Fibroblast of lung (primary cell): ENCODE measurements around the gene MRPS12. TPM values are rescaled to one million over a fixed set of nuclear protein-coding genes. Genes with fewer than 3 reads are reported as not detected.

Experiments used
- DNase-seq, 2 donors: peaks; one replicate each; pipeline versions ENCODE4 v3.0.0 to v3.0.0-alpha.2; 2010; ENCODE audit warnings: low read depth in 2 of 2
- H2AFZ ChIP-seq: 2 replicates; pipeline ENCODE4 v1.5.1; 2012; ENCODE audit warnings: low read length, control low read depth, inconsistent platforms
- H3K27ac ChIP-seq: 2 replicates; pipeline ENCODE4 v1.5.1; 2011; ENCODE audit warnings: low read length, control low read depth; ENCODE audit not compliant: insufficient read depth
- H3K27me3 ChIP-seq: 2 replicates; pipeline ENCODE4 v1.5.1; 2011; ENCODE audit warnings: mild to moderate bottlenecking, low read length; ENCODE audit not compliant: control insufficient read depth, insufficient read depth
- H3K36me3 ChIP-seq: 2 replicates; pipeline ENCODE4 v1.5.1; 2011; ENCODE audit warnings: low read length; ENCODE audit not compliant: control insufficient read depth, insufficient read depth
- H3K4me1 ChIP-seq: 2 replicates; pipeline ENCODE4 v1.5.1; 2011; ENCODE audit warnings: low read length; ENCODE audit not compliant: control insufficient read depth, insufficient read depth; ENCODE audit errors: extremely low read depth
- H3K4me2 ChIP-seq: 2 replicates; pipeline ENCODE4 v1.5.1; 2011; ENCODE audit warnings: low read length, control low read depth; ENCODE audit not compliant: insufficient read depth; ENCODE audit errors: extremely low read depth
- H3K4me3 ChIP-seq, 4 experiments: fragments of 200-600 bp in 1 of 4; sonication (generic) in 1 of 4; replicated peaks in 1 of 4; 2 replicates each; pipeline ENCODE4 v1.5.1; 2011 to 2016; ENCODE audit warnings: low read length in 4 of 4, low read depth in 3 of 4, mild to moderate bottlenecking in 3 of 4, control low read depth in 2 of 4, inconsistent platforms in 1 of 4, mixed read lengths in 1 of 4; ENCODE audit not compliant: insufficient read depth in 1 of 4; ENCODE audit errors: control extremely low read depth in 1 of 4
- H3K79me2 ChIP-seq: 2 replicates; pipeline ENCODE4 v1.5.1; 2012; ENCODE audit warnings: mild to moderate bottlenecking, low read length, inconsistent platforms; ENCODE audit not compliant: control insufficient read depth, insufficient read depth
- H3K9ac ChIP-seq: 2 replicates; pipeline ENCODE4 v1.5.1; 2011; ENCODE audit warnings: mild to moderate bottlenecking, low read length, control low read depth; ENCODE audit not compliant: insufficient read depth
- H3K9me3 ChIP-seq: 2 replicates; pipeline ENCODE4 v1.5.1; 2012; ENCODE audit warnings: low read depth, low read length; ENCODE audit not compliant: control insufficient read depth, insufficient read depth
- H4K20me1 ChIP-seq: 2 replicates; pipeline ENCODE4 v1.5.1; 2011; ENCODE audit warnings: low read length; ENCODE audit not compliant: control insufficient read depth, insufficient read depth; ENCODE audit errors: extremely low read depth
- CTCF ChIP-seq, 2 donors: IDR thresholded peaks in 1 of 2; conservative IDR thresholded peaks in 1 of 2; 1 replicate in 1 of 2; 2 replicates in 1 of 2; pipeline ENCODE4 v1.5.1; 2011 to 2012; ENCODE audit warnings: low read length in 2 of 2, control low read depth in 1 of 2, inconsistent platforms in 1 of 2, low read depth in 1 of 2, mild to moderate bottlenecking in 1 of 2
- EZH2 ChIP-seq: IDR thresholded peaks from 2 replicates; pipeline ENCODE4 v1.5.1; 2012; ENCODE audit warnings: low read length, control low read depth, mild to moderate bottlenecking; ENCODE audit errors: missing control alignments
- polyA plus RNA-seq, 2 donors: library from polyadenylated mRNA; depleted of rRNA in 1 of 2; stranded (reverse) in 1 of 2; unstranded in 1 of 2; fragments of >200 nt; gene quantifications; 2 replicates each; pipeline ENCODE4 v1.2.1, GENCODE V29; 2011 to 2012; ENCODE audit warnings: missing spikeins in 1 of 2
- total RNA-seq: library from RNA; depleted of rRNA; stranded (reverse); fragments of >200 nt; gene quantifications from 2 replicates; pipeline ENCODE4 v1.2.1, GENCODE V29; 2014

The MRPS12 gene
- total and polyA plus RNA-seq, 2 donors (not counting 1 experiment from before 2014, with no cell fraction given): 14.7 to 21.8 TPM

- no peak overlapping the region for H3K4me2 ChIP-seq
- no peak overlapping the region for H3K4me3 ChIP-seq
- H4K20me1 ChIP-seq: no peaks in the 10 kb centered on the region
- DNase-seq: no peak
- no peak overlapping the region for H3K9ac ChIP-seq
- TF ChIP-seq EZH2 (no peak), CTCF (conservative IDR thresholded peaks at IDR 0.05 in 1 of 2, IDR thresholded peaks at IDR 0.05 in 1 of 2; ENCODE audit: low read depth in 1 of 2, low read length in 2 of 2) (no peak)
- no peaks in the 10 kb centered on the region for H3K9me3 ChIP-seq
- H2AFZ ChIP-seq: no peak overlapping the region
- no peaks in the 10 kb centered on the region for H3K27me3 ChIP-seq
- H3K27ac ChIP-seq: no peak overlapping the region
- no peaks in the 10 kb centered on the region for H3K4me1 ChIP-seq
- H3K36me3 ChIP-seq: peaks cover 3% of the 10 kb centered on the region
- H3K79me2 ChIP-seq: peaks cover 5% of the 10 kb centered on the region
These were observed 29.1 kb upstream of the MRPS12 start for GRCh38 chr19:38901683-38902082.

GRCh38 chr19:38904581-38905539, 25.9 kb upstream of the MRPS12 start:
- Histone ChIP-seq H3K27me3 (no peaks in the 10 kb centered on the region), H3K4me1 (no peaks in the 10 kb centered on the region), H3K36me3 (peaks cover 5% of the 10 kb centered on the region), H3K4me2 (no peak overlapping the region), H3K9ac (no peak overlapping the region), H3K27ac (no peak overlapping the region), H3K4me3 (no peak overlapping the region), H4K20me1 (no peaks in the 10 kb centered on the region), H3K79me2 (peaks cover 3% of the 10 kb centered on the region), H2AFZ (no peak overlapping the region), H3K9me3 (no peaks in the 10 kb centered on the region)
- no peak for DNase-seq
- TF ChIP-seq CTCF (conservative IDR thresholded peaks at IDR 0.05 in 1 of 2, IDR thresholded peaks at IDR 0.05 in 1 of 2; ENCODE audit: low read depth in 1 of 2, low read length in 2 of 2) (no peak), EZH2 (no peak)

GRCh38 chr19:38905620-38906019, 25.1 kb upstream of the MRPS12 start:
- no peak for TF ChIP-seq EZH2
- H2AFZ ChIP-seq: no peak overlapping the region
- H3K27me3 ChIP-seq: no peaks in the 10 kb centered on the region
- H3K36me3 ChIP-seq: peaks cover 5% of the 10 kb centered on the region
- no peaks in the 10 kb centered on the region for H3K9me3 ChIP-seq
- DNase-seq: no peak
- H4K20me1 ChIP-seq: no peaks in the 10 kb centered on the region
- no peak overlapping the region for H3K4me3 ChIP-seq
- H3K27ac ChIP-seq: no peak overlapping the region
- peaks cover 3% of the 10 kb centered on the region for H3K79me2 ChIP-seq
- no peaks in the 10 kb centered on the region for H3K4me1 ChIP-seq
- H3K4me2 ChIP-seq: no peak overlapping the region
- H3K9ac ChIP-seq: no peak overlapping the region
